GM19238 (cell line): ENCODE measurements around the gene USP8.
"Not testable (repeated sequence)": the region's sequence is repeated elsewhere in the genome, so short reads cannot be mapped to it uniquely, and the experiment has no call there.

Experiments
- DNase-seq: peaks from one replicate; pipeline ENCODE4 v3.0.0; 2011; ENCODE audit warnings: low spot score; ENCODE audit not compliant: insufficient read length

Gene USP8

DNA sequence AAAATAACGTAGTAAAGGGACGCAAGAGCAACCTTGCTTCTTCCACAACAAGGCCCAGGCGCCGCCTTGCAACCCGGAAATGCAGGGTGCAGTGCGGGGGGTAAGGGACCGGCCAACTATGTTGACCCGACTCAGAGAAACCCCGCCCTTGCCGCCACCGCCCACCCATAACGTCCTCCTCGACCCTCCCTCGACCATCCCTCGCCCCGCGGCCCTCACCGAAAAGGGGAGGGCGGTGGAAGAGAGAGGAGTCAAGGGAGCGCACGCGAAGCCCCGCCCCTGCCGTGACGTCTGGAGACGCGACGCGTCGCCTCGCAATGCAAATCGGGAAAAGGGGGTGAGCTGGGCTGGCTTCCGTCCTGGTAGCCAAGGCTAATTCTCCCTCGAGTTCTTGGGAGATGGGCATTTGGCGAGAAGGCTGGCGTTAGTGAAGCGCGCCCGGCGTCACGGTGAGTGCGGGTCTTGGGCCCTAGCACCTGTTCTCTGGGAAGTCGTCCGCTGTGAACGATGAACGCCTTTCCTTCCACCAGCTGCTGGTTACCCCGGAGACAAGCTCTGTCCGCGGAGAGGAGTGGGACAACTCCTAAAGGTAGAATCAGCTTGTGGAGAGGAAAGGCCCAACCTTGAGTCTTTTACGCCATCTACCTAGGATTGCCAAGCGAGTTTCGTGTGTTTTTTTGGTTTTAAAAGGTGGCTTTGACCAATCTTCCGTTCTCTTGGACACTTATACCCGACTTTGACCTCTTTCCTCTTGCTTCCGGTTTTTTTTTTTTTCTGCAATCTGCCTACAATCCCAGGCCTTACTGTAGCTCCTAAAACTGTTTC is at the start of gene USP8:
Gene USP8, plus strand, starts transcription at position 340 of the 825 bp plus-strand sequence. CDS start 14,669 bp downstream, outside the sequence.
- peak; percentile 70 for DNase-seq

DNA sequence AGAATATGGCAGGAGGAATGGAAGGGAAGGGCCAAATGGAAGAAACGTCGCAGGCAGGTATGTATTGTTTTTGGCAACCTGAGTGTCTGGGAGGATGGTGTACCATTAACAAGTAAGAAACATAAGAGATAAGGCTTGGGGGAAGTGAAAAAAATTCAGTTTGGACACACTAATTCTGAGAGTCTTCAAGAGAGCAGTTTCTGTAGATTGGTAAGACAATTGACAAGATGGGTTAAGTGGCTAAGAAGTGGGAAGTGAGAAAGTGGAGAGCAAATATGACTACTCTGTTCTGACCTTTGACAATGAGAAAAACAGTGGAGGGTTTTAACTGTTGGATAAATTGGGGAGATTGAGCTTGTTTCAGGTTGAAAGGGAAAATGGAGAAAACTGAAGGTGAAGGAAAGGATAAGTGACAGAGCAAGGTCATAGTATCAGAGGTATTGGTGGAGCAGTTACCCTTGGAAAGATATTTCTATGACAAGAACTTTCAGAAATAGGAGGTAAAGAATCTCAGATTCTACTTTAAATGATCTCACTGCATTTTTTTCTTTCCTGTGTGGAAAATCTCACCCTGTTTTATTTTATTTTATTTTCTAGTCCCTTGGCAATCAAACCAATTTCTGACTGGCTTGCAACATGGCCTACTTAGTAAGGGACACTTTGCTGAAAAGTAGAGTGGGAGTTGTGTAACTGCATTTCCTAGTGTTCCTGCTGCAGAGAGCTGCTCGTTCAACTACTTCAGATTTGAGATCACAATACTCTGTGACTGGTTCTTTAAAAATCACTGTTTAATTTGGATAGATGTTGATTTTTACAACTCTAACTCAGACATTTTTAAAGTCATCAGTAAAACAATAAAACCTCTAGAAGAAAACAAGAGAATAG is 46.1 kb upstream of the USP8 start:
- peak; percentile 56 for DNase-seq

- no peak for DNase-seq
These were observed 45.4 kb upstream of the USP8 start for GRCh38 chr15:50378776-50379175.

DNA sequence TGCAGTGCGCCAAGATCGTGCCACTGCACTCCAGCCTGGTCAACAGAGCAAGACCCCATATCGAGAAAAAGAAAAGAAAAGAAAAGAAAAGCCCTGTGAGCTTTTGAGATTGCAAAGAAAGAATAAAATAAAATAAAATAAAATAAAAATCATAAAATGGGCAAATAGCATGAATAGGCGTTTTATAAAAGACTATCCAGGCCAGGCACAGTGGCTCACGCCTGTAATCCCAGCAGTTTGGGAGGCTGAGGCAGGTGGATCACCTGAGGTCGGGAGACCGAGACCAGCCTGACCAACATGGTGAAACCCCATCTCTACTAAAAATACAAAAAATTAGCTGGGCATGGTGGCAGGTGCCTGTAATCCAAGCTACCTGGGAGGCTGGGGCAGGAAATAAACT is 44.8 kb upstream of the USP8 start:
- DNase-seq, result not testable (repeated sequence)

DNA sequence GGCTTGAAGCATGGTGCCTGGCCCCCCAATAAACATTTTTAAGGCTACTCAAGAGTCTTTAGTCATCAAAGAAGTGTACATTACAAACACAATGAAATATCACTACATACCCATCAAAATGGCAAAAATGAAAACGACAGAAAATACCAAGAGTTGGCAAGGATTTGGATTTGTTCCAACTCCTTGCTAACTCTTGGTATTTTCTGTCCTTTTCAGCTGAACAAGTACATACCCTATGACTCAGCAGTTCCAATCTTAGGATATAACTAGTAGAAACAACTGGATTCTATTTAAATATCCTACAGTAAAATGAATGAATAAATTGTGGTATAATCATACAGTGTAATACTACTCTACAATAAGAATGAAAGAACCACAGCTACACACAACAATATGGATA is 44.1 kb upstream of the USP8 start:
- DNase-seq, result no peak

- no peak for DNase-seq
These were observed 42.8 kb upstream of the USP8 start for GRCh38 chr15:50381438-50381837.

DNA sequence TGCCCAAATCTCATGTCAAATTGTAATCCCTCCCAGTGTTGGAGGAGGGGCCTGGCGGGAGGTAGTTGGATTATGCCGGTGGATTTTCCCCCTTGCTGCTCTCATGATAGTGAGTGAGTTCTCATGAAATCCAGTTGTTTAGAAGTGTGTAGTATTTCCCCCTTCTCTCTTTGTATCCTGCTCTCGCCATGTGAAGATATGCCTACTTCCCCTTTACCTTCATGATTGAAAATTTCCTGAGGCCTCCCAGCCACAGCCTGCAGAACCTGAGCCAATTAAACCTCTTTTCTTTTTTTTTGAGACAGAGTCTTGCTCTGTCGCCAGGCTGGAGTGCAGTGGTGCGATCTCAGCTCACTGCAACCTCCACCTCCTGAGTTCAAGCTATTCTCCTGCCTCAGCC is 41.8 kb upstream of the USP8 start:
- not testable (repeated sequence) for DNase-seq

GRCh38 chr15:50390554-50391264 is 33.5 kb upstream of the USP8 start:
- no peak for DNase-seq

DNA sequence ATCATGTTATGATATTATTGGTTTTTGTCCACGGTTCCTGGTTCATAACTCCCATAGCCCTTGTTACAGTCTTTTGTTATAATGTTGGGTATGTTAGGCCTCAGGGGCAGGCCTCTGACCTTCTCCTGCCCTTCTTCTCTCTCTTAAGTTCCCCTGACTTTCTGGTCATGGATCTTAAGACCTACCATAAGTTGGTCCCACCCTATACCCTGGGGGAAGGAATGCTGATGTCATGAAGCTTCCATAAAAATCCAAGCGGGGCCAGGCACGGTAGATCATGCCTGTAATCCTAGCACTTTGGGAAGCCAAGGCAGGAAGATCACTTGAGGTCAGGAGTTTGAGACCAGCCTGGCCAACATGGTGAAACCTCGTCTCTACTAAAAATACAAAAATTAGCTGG is 32.6 kb upstream of the USP8 start:
- not testable (repeated sequence) for DNase-seq

- no peak for DNase-seq
These were observed 12.3 kb upstream of the USP8 start for GRCh38 chr15:50411870-50412269.

DNA sequence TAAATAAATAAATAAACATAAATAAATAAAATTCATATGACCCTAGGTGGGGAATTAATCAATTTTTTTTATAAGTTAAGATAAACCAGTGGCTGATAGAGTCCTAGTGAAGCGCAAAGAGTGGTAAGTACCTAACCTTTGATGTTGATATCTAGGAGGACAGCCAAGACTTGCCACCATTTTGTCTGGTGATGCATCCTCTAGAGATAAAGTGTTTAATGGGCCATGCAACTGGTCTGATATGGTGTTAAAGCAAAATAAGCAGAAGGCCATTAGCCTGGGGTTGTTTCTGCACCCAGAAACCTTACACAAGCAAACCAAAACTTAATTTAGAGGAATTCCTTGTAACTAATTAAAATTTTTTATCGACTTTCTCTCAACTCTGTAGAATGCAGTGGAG is 9.6 kb upstream of the USP8 start:
- DNase-seq, result no peak

DNA sequence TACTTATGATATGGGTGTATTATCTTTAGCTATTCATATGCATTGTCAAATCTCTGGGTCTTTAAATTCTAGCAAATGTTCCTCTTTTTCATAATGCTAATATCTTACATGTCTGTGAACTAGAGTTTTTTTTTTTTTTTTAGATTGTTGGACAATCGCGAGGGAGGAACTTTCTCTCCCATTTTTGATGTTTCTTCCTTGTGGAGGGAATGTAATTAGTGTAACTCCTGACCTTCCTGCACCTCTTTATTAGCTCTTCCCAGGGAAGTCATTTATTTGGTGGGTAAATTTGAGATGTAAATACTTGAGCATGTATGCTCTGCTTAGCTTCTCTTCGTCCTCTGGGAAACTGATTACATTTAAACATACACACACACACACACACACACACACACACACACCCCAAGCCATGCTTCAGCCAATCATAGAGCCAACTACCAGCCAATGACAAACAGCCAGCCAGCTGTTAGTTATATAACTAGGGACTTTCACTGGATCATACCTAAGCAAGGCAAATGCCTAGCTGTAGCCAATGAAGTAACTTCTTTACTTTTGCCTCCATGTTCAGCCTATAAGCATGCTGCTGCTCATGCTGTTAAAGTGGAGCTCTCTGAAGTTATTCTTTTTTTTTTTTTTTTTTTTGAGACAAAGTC is 8.3 kb upstream of the USP8 start:
- DNase-seq, result no peak

DNA sequence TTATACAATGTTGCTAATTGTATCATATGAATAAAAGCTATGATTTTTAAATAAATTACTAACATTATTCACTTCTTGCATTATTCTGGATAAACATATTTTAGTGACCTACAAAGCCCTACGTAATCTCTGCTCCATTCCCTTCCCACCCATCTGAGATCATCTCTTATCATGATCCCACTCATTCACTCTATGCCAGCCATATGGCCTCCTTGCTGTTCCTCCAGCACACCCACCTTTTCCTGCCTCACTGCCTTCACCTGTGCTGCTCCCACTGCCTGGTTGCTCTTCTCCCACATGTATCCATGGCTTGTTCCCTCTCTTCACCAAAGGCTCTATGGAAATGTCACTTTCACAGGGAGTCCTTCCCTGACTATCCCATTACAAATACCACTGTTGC is 7.3 kb upstream of the USP8 start:
- no peak for DNase-seq

GRCh38 chr15:50418041-50418583 is 6.1 kb upstream of the USP8 start:
- DNase-seq, result no peak

DNA sequence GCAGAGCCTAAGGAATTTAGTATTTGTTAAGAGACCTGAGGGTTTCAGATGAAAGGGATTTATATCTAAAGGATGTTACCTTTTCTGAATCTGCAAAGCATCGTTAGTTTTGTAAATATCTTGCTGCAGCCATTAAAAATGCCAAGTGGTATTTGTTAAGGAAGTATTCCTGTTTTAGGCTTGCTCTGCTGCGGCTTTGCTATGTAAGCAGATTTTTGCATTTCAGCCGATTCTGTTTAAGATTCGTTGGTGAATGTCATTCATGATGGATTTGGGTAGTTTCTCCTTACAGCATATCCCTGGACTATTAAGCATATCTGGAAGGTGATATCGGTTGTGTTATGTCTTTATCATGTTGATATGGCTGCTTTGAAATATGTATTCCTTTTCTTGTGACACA is 1.0 kb downstream of the USP8 start:
- DNase-seq, result no peak

DNA sequence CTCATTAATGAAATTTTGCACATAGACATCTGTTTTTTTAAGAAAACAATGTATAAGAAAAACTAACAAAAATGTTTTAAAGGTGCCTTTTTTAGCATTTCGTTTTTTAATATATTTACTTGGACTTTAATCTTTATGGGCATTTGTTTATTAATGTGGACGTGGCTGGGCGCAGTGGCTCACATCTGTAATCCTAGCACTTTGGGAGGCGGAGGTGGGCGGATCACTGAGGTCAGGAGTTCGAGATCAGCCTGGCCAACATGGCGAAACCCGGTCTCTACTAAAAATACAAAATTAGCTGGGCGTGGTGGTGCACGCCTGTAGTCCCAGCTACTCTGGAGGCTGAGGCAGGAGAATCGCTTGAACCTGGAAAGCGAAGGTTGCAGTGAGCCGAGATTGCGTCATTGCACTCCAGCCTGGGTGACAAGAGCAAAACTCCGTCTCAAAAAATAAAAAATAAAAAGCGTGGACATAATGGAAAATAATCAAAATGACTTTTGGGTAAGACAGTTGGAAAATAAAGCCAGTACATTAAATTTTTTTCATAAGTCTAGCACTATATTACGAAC is 1.6 kb downstream of the USP8 start:
- not testable (repeated sequence) for DNase-seq

- DNase-seq, result no peak
These were observed 2.2 kb downstream of the USP8 start for GRCh38 chr15:50426428-50426827.

DNA sequence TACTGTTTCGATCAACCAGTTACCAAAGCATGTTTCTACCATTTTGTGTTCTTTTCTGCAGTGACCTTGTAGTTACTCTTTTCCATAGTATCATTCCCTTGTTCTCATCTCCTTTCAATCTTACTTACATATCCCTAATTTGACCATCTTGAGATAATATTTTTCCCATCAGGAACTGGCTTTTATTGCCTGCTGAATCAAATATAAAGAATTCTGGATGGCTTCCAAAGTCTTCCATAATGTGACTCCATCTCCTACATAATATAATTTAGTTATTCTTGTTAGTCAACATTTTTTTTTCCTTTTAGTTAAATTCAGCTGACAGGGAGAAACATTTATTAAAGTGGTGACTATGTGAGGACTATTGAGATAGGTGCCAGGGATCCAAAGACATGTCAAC is 7.0 kb downstream of the USP8 start:
- DNase-seq, result no peak

GRCh38 chr15:50432230-50432629 is 8.0 kb downstream of the USP8 start:
- DNase-seq, result no peak

DNA sequence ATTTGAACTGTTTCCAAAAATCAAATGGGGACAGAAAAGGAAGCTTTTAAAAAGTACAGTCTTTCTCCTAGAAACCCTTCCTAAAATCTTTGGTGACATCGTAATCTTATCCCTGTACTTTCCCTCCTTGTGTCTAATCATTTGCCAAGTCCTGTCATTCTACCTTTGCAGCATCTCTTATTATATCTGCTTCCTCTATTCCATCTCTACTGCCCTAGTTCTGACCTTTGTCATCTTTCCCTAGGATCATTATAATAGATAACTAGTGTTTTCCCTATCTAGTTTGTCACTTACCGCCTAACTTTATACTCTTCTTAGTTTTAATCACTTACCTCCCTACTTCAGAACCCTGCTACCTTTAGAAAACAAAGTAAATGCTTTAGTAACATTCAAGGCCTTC is 11.6 kb downstream of the USP8 start:
- DNase-seq, result no peak

DNA sequence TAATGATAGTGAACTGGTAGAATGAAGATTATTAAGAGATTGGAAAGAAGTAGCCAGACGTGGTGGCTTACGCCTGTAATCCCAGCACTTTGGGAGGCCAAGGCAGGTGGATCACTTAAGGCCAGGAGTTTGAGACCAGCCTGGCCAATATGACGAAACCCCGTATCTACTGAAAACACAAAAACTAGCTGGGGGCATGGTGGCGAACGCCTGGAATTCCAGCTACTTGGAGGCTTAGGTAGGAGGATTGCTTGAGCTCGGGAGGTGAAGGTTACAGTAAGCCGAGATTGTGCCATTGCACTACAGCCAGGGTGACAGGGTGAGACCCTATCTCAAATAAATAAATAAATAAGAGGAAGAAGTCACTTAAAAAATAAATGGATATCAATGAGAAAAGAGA is 14.0 kb downstream of the USP8 start:
- no peak for DNase-seq
